Adrenal gland (tissue), 5 donors: ENCODE measurements around the gene PCMTD2.
"Not testable (repeated sequence)": the region's sequence is repeated elsewhere in the genome, so short reads cannot be mapped to it uniquely, and the experiment has no call there.

Experiments used
- CTCF ChIP-seq, 6 experiments: fragments of 450-650 bp in 4 of 6; fragments of 200-600 bp in 2 of 6; sonication (generic) in 1 of 6; IDR thresholded peaks; 1 replicate in 5 of 6; 2 replicates in 1 of 6; pipeline versions ENCODE4 v1.5.1 to v1.8.0; 2016 to 2021; ENCODE audit warnings: antibody characterized with exemption in 6 of 6, mild to moderate bottlenecking in 2 of 6, moderate library complexity in 1 of 6
- POLR2A ChIP-seq, 2 donors: fragments of 450-650 bp; IDR thresholded peaks; one replicate each; pipeline ENCODE4 v1.6.1; 2017; ENCODE audit warnings: antibody characterized with exemption in 2 of 2, mild to moderate bottlenecking in 2 of 2, moderate library complexity in 1 of 2
- donor health status: DM: no; HTN: no; CAD: no.

- TF ChIP-seq POLR2A, CTCF (IDR thresholded peaks at IDR 0.05): not testable (repeated sequence)
These were observed 59.8 kb downstream of the PCMTD2 start for GRCh38 chr20:64315381-64315780.
